Fibroblast of lung (primary cell): ENCODE results near the gene ANKRD13D. TPM values are rescaled to one million over a fixed set of nuclear protein-coding genes. Genes with fewer than 3 reads are reported as not detected.

ENCODE experiments used
- DNase-seq, 2 donors: peaks; one replicate each; pipeline versions ENCODE4 v3.0.0 to v3.0.0-alpha.2; 2010; ENCODE audit warnings: low read depth in 2 of 2
- H2AFZ ChIP-seq: 2 replicates; pipeline ENCODE4 v1.5.1; 2012; ENCODE audit warnings: low read length, control low read depth, inconsistent platforms
- H3K27ac ChIP-seq: 2 replicates; pipeline ENCODE4 v1.5.1; 2011; ENCODE audit warnings: low read length, control low read depth; ENCODE audit not compliant: insufficient read depth
- H3K27me3 ChIP-seq: 2 replicates; pipeline ENCODE4 v1.5.1; 2011; ENCODE audit warnings: mild to moderate bottlenecking, low read length; ENCODE audit not compliant: control insufficient read depth, insufficient read depth
- H3K36me3 ChIP-seq: 2 replicates; pipeline ENCODE4 v1.5.1; 2011; ENCODE audit warnings: low read length; ENCODE audit not compliant: control insufficient read depth, insufficient read depth
- H3K4me1 ChIP-seq: 2 replicates; pipeline ENCODE4 v1.5.1; 2011; ENCODE audit warnings: low read length; ENCODE audit not compliant: control insufficient read depth, insufficient read depth; ENCODE audit errors: extremely low read depth
- H3K4me2 ChIP-seq: 2 replicates; pipeline ENCODE4 v1.5.1; 2011; ENCODE audit warnings: low read length, control low read depth; ENCODE audit not compliant: insufficient read depth; ENCODE audit errors: extremely low read depth
- H3K4me3 ChIP-seq, 4 experiments: fragments of 200-600 bp in 1 of 4; sonication (generic) in 1 of 4; replicated peaks in 1 of 4; 2 replicates each; pipeline ENCODE4 v1.5.1; 2011 to 2016; ENCODE audit warnings: low read length in 4 of 4, low read depth in 3 of 4, mild to moderate bottlenecking in 3 of 4, control low read depth in 2 of 4, inconsistent platforms in 1 of 4, mixed read lengths in 1 of 4; ENCODE audit not compliant: insufficient read depth in 1 of 4; ENCODE audit errors: control extremely low read depth in 1 of 4
- H3K79me2 ChIP-seq: 2 replicates; pipeline ENCODE4 v1.5.1; 2012; ENCODE audit warnings: mild to moderate bottlenecking, low read length, inconsistent platforms; ENCODE audit not compliant: control insufficient read depth, insufficient read depth
- H3K9ac ChIP-seq: 2 replicates; pipeline ENCODE4 v1.5.1; 2011; ENCODE audit warnings: mild to moderate bottlenecking, low read length, control low read depth; ENCODE audit not compliant: insufficient read depth
- H3K9me3 ChIP-seq: 2 replicates; pipeline ENCODE4 v1.5.1; 2012; ENCODE audit warnings: low read depth, low read length; ENCODE audit not compliant: control insufficient read depth, insufficient read depth
- H4K20me1 ChIP-seq: 2 replicates; pipeline ENCODE4 v1.5.1; 2011; ENCODE audit warnings: low read length; ENCODE audit not compliant: control insufficient read depth, insufficient read depth; ENCODE audit errors: extremely low read depth
- CTCF ChIP-seq, 2 donors: IDR thresholded peaks in 1 of 2; conservative IDR thresholded peaks in 1 of 2; 1 replicate in 1 of 2; 2 replicates in 1 of 2; pipeline ENCODE4 v1.5.1; 2011 to 2012; ENCODE audit warnings: low read length in 2 of 2, control low read depth in 1 of 2, inconsistent platforms in 1 of 2, low read depth in 1 of 2, mild to moderate bottlenecking in 1 of 2
- EZH2 ChIP-seq: IDR thresholded peaks from 2 replicates; pipeline ENCODE4 v1.5.1; 2012; ENCODE audit warnings: low read length, control low read depth, mild to moderate bottlenecking; ENCODE audit errors: missing control alignments
- polyA plus RNA-seq, 2 donors: library from polyadenylated mRNA; depleted of rRNA in 1 of 2; stranded (reverse) in 1 of 2; unstranded in 1 of 2; fragments of >200 nt; gene quantifications; 2 replicates each; pipeline ENCODE4 v1.2.1, GENCODE V29; 2011 to 2012; ENCODE audit warnings: missing spikeins in 1 of 2
- total RNA-seq: library from RNA; depleted of rRNA; stranded (reverse); fragments of >200 nt; gene quantifications from 2 replicates; pipeline ENCODE4 v1.2.1, GENCODE V29; 2014

Gene ANKRD13D
- total and polyA plus RNA-seq, 2 donors (not counting 1 experiment from before 2014, with no cell fraction given) = 11.5 to 45.4 TPM

DNA sequence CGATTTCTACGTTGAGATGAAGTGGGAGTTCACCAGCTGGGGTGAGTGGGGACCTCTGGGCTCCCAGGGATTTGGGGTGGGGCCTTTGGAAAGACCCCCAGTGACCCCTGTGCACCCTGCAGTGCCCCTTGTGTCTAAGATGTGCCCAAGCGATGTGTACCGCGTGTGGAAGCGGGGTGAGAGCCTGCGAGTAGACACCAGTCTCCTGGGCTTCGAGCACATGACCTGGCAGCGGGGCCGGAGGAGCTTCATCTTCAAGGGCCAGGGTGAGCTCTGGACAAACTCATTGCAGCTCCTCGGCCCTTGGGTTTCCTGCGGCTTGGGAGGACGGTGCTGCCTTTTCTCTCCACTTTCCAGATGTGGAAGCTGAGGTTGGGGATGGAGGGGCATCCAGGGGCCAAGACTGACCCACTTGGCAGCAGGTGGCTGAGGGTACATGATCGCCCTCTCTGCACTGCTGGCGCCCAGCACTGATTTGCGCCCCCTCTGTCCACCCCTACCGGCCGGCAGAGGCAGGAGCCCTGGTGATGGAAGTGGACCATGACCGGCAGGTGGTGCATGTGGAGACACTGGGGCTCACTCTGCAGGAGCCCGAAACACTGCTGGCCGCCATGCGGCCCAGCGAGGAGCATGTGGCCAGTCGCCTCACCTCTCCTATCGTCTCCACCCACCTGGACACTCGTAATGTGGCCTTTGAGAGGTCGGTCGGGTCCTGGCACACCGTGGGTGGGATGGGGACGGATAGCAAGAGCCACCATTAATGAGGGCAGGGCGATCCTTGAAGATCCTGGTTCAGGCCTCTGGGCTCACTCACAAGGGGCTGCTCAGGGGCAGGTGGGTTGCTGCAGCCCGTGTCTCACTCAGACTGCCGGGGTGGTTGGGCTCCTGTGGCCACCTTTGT is 2.6 kb downstream of the ANKRD13D start:
- Histone ChIP-seq H2AFZ (no peak overlapping the region), H4K20me1 (no peaks in the 10 kb centered on the region), H3K9ac (no peak overlapping the region), H3K9me3 (no peaks in the 10 kb centered on the region), H3K79me2 (peaks cover 18% of the 10 kb centered on the region), H3K4me3 (no peak overlapping the region), H3K4me2 (no peak overlapping the region), H3K36me3 (peaks cover 17% of the 10 kb centered on the region), H3K4me1 (peaks cover 20% of the 10 kb centered on the region), H3K27me3 (no peaks in the 10 kb centered on the region), H3K27ac (no peak overlapping the region)
- DNase-seq = no peak
- TF ChIP-seq EZH2 (no peak), CTCF (conservative IDR thresholded peaks at IDR 0.05 in 1 of 2, IDR thresholded peaks at IDR 0.05 in 1 of 2; ENCODE audit: low read depth in 1 of 2, low read length in 2 of 2) (no peak)

DNA sequence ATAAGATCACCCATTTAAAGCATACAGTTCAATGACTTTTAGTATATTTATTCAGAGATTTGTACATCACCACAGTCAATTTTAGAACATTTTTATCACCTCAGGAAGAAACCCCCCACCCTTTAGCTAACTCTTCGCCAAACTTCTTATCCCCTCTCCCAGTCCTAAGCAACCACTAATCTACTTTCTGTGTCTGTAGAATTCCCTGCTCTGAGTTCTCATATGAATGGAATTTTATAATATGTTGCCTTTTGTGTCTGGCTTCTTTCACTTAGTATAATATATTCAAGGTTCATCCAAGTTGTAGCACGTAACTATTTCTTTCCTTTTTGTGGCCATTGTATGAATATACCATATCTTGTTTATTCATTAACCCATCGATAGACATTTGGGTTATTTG is 3.6 kb downstream of the ANKRD13D start:
- peak overlapping the region; percentile 32 for H3K27ac ChIP-seq
- TF ChIP-seq CTCF (conservative IDR thresholded peaks at IDR 0.05 in 1 of 2, IDR thresholded peaks at IDR 0.05 in 1 of 2; ENCODE audit: low read depth in 1 of 2, low read length in 2 of 2) (no peak), EZH2 (no peak)
- peaks cover 19% of the 10 kb centered on the region for H3K4me1 ChIP-seq
- no peak overlapping the region for H3K4me3 ChIP-seq
- DNase-seq = peak in 1 of 2 donors; percentile 42
- no peak overlapping the region for H3K4me2 ChIP-seq
- H4K20me1 ChIP-seq = no peaks in the 10 kb centered on the region
- no peak overlapping the region for H2AFZ ChIP-seq
- no peaks in the 10 kb centered on the region for H3K27me3 ChIP-seq
- peaks cover 16% of the 10 kb centered on the region for H3K36me3 ChIP-seq
- H3K9me3 ChIP-seq = no peaks in the 10 kb centered on the region
- H3K9ac ChIP-seq = no peak overlapping the region
- peaks cover 18% of the 10 kb centered on the region for H3K79me2 ChIP-seq

- Histone ChIP-seq H3K9me3 (no peaks in the 10 kb centered on the region), H3K4me3 (no peak overlapping the region), H2AFZ (no peak overlapping the region), H3K4me2 (no peak overlapping the region), H3K27ac (peak overlapping the region; percentile 32), H4K20me1 (no peaks in the 10 kb centered on the region), H3K27me3 (no peaks in the 10 kb centered on the region), H3K36me3 (peaks cover 16% of the 10 kb centered on the region), H3K9ac (no peak overlapping the region), H3K4me1 (peaks cover 15% of the 10 kb centered on the region), H3K79me2 (peaks cover 18% of the 10 kb centered on the region)
- TF ChIP-seq EZH2 = no peak
- no peak for TF ChIP-seq CTCF (conservative IDR thresholded peaks at IDR 0.05 in 1 of 2, IDR thresholded peaks at IDR 0.05 in 1 of 2; ENCODE audit: low read depth in 1 of 2, low read length in 2 of 2)
- DNase-seq = peak; percentile 49 to 62
Measured at GRCh38 chr11:67293090-67293489, 4.0 kb downstream of the ANKRD13D start.
